Left lung (tissue), 10 donors: Measurements from ENCODE around the gene CDH13. TPM values are rescaled to one million over a fixed set of nuclear protein-coding genes. Genes with fewer than 3 reads are reported as not detected.

Experiments
- ATAC-seq: fragments of 200-7000 bp; cut with Tn5 transposase; one replicate; pipeline ENCODE4 v1.9.1; 2020; ENCODE audit warnings: moderate library complexity
- DNase-seq, 4 donors: peaks; one replicate each; pipeline ENCODE4 v3.0.0-alpha.2; 2013 to 2020
- H3K27ac ChIP-seq, 2 donors: fragments of 200-600 bp; sonication (generic) in 1 of 2; one replicate each; pipeline versions ENCODE4 v1.5.0 to v1.8.0; 2020 to 2021
- H3K27me3 ChIP-seq, 2 donors: fragments of 200-600 bp; sonication (generic) in 1 of 2; one replicate each; pipeline versions ENCODE4 v1.5.0 to v1.8.0; 2020 to 2021
- H3K36me3 ChIP-seq, 2 donors: fragments of 200-600 bp; sonication (generic) in 1 of 2; one replicate each; pipeline versions ENCODE4 v1.5.0 to v1.8.0; 2020 to 2021
- H3K4me1 ChIP-seq, 2 donors: fragments of 200-600 bp; one replicate each; pipeline ENCODE4 v1.8.0; 2021
- H3K4me3 ChIP-seq, 2 donors: fragments of 200-600 bp; sonication (generic) in 1 of 2; one replicate each; pipeline versions ENCODE4 v1.5.0 to v1.8.0; 2020 to 2021; ENCODE audit warnings: mild to moderate bottlenecking in 1 of 2
- H3K9me3 ChIP-seq, 2 donors: fragments of 200-600 bp; sonication (generic) in 1 of 2; one replicate each; pipeline versions ENCODE4 v1.5.0 to v1.8.0; 2020 to 2021
- CTCF ChIP-seq, 2 donors: fragments of 200-600 bp; sonication (generic) in 1 of 2; IDR thresholded peaks; one replicate each; pipeline versions ENCODE4 v1.5.0 to v1.8.0; 2021; ENCODE audit warnings: antibody characterized with exemption in 2 of 2
- intact Hi-C, 2 donors: fragments of 100-400 bp; cut with DNase I; formaldehyde crosslinking; loops; one replicate each; pipeline versions ENCODE4 v1.11.2 to v1.14.2; 2022
- polyA plus RNA-seq, 6 donors: library from polyadenylated mRNA; unstranded; fragments of 120-200 nt; gene quantifications; one replicate each; pipeline ENCODE4 v1.2.1, GENCODE V29; 2013; ENCODE audit not compliant: insufficient read length in 6 of 6
- total RNA-seq, 2 donors: library from RNA; stranded (reverse); fragmentation: NEBNext Ultra II Directional; extraction: Animal tissue kit (Norgen Biotek cat#: 25700); gene quantifications; one replicate each; pipeline ENCODE4 v1.2.1, GENCODE V29; 2021
- donor health status: DM: no; HTN: yes; CAD: no.
- donor health status: DM: no; HTN: no; CAD: no.

Gene CDH13
- total and polyA plus RNA-seq, 8 donors: 2.7 to 20.3 (median 3.2) TPM

DNA sequence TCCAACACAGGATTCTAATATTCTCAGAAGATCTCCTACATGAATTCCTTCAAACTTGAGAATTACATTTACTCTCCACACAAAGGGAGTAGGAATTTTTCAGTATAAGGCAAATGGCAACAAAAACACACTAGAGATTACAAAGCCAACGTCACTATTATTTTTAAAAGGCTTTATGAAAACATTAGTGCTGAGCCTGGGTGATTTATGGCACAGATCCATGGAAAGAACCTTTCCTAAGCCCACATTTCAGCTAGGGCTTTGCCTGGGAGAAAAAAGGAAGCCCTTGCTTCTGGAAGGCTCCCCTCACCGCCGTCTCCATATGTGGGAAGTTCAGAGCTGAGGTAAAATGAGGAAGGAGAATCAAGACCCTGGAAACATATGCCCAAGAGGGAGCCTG is 681.6 kb downstream of the CDH13 start:
- no peaks in the 10 kb centered on the region for H3K9me3 ChIP-seq
- no peak for DNase-seq
- no peaks in the 10 kb centered on the region for H3K36me3 ChIP-seq
- H3K27ac ChIP-seq: no peak overlapping the region
- no peak for ATAC-seq
- no peaks in the 10 kb centered on the region for H3K27me3 ChIP-seq
- H3K4me3 ChIP-seq: no peak overlapping the region
- H3K4me1 ChIP-seq: no peaks in the 10 kb centered on the region
- no peak for TF ChIP-seq CTCF (IDR thresholded peaks at IDR 0.05)
- intact Hi-C loops: no loop called here

DNA sequence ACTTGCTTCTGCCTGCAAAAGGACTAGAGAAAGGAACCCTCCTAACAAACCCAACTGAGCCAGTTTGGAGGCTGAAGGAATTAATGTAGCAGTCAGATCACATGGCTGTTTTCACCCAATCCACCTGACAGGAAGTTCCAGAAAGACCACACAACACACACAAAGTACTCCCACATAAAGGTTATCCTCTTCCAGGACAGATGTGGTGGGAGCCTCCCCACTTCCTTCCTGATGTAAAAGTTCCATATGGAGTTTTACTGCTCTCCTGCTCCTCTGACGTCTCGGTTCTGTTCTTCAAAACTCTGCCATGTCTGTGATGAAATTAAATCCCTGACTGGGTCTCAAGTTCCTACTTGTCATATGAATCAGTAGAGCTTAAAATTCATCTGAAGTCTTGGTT is 684.0 kb downstream of the CDH13 start:
- H3K9me3 ChIP-seq: no peaks in the 10 kb centered on the region
- no peaks in the 10 kb centered on the region for H3K27me3 ChIP-seq
- no peaks in the 10 kb centered on the region for H3K36me3 ChIP-seq
- no peak overlapping the region for H3K27ac ChIP-seq
- TF ChIP-seq CTCF (IDR thresholded peaks at IDR 0.05): no peak
- no peaks in the 10 kb centered on the region for H3K4me1 ChIP-seq
- DNase-seq (no peak), ATAC-seq (no peak)
- no peak overlapping the region for H3K4me3 ChIP-seq
- intact Hi-C loops: no loop called here

- intact Hi-C loops: no loop called here
- no peaks in the 10 kb centered on the region for H3K27me3 ChIP-seq
- no peaks in the 10 kb centered on the region for H3K36me3 ChIP-seq
- H3K27ac ChIP-seq: no peak overlapping the region
- no peaks in the 10 kb centered on the region for H3K9me3 ChIP-seq
- H3K4me3 ChIP-seq: no peak overlapping the region
- H3K4me1 ChIP-seq: no peaks in the 10 kb centered on the region
- TF ChIP-seq CTCF (IDR thresholded peaks at IDR 0.05): no peak
- ATAC-seq: no peak
- no peak for DNase-seq
Observed at GRCh38 chr16:83312015-83312717, 685.4 kb downstream of the CDH13 start.

- intact Hi-C loops: no loop called here
Observed at GRCh38 chr16:83312718-83313245, 686.0 kb downstream of the CDH13 start.

GRCh38 chr16:83315271-83315670 is 688.5 kb downstream of the CDH13 start:
- ATAC-seq: no peak
- intact Hi-C loops: no loop called here

More at GRCh38 chr16:83312718-83313245, 686.0 kb downstream of the CDH13 start:
- Histone ChIP-seq H3K27ac (no peak overlapping the region), H3K27me3 (no peaks in the 10 kb centered on the region), H3K4me3 (no peak overlapping the region), H3K4me1 (no peaks in the 10 kb centered on the region), H3K36me3 (no peaks in the 10 kb centered on the region), H3K9me3 (no peaks in the 10 kb centered on the region)
- DNase-seq (no peak), ATAC-seq (no peak)
- TF ChIP-seq CTCF (IDR thresholded peaks at IDR 0.05): no peak

More at GRCh38 chr16:83315271-83315670, 688.5 kb downstream of the CDH13 start:
- Histone ChIP-seq H3K4me1 (no peaks in the 10 kb centered on the region), H3K27ac (no peak overlapping the region), H3K36me3 (no peaks in the 10 kb centered on the region), H3K4me3 (no peak overlapping the region), H3K9me3 (no peaks in the 10 kb centered on the region), H3K27me3 (no peaks in the 10 kb centered on the region)
- DNase-seq: no peak
- no peak for TF ChIP-seq CTCF (IDR thresholded peaks at IDR 0.05)
